Dedifferentiated amniotic fluid mesenchymal stem cell (primary cell): ENCODE measurements around the gene LCNL1.

Experiments used
- DNase-seq: peaks from one replicate; pipeline ENCODE4 v3.0.0-alpha.2; 2016; ENCODE audit errors: extremely low spot score

The LCNL1 gene

GRCh38 chr9:136982232-136983051, at the start of gene LCNL1:
Gene LCNL1 (plus strand): TSS chr9:136982993. CDS start chr9:136983587, 594 bp downstream.
- no peak for DNase-seq

GRCh38 chr9:136934277-136934676, 48.5 kb upstream of the LCNL1 start:
- DNase-seq: no peak

- no peak for DNase-seq
These were observed 47.1 kb upstream of the LCNL1 start for GRCh38 chr9:136935651-136936050.

- DNase-seq: no peak
These were observed 46.1 kb upstream of the LCNL1 start for GRCh38 chr9:136936645-136937170.

- no peak for DNase-seq
These were observed 45.4 kb upstream of the LCNL1 start for GRCh38 chr9:136937186-136938001.

GRCh38 chr9:136939431-136939995, 43.3 kb upstream of the LCNL1 start:
- DNase-seq: no peak

GRCh38 chr9:136939996-136940525, 42.7 kb upstream of the LCNL1 start:
- DNase-seq: no peak

GRCh38 chr9:136940526-136941230, 42.1 kb upstream of the LCNL1 start:
- no peak for DNase-seq

GRCh38 chr9:136941231-136942111, 41.3 kb upstream of the LCNL1 start:
- no peak for DNase-seq

- no peak for DNase-seq
These were observed 40.5 kb upstream of the LCNL1 start for GRCh38 chr9:136942112-136942880.

GRCh38 chr9:136942881-136943230, 39.9 kb upstream of the LCNL1 start:
- DNase-seq: no peak

- DNase-seq: no peak
These were observed 39.2 kb upstream of the LCNL1 start for GRCh38 chr9:136943291-136944211.

- peak; percentile 40 for DNase-seq
These were observed 38.6 kb upstream of the LCNL1 start for GRCh38 chr9:136944212-136944518.

- peak; percentile 89 for DNase-seq
These were observed 38.1 kb upstream of the LCNL1 start, which contains the start of the genes C8G and FBXW5 for GRCh38 chr9:136944519-136945332. Gene C8G (plus strand): TSS chr9:136945243. CDS start chr9:136945321, 78 bp downstream. Gene FBXW5 (minus strand): TSS chr9:136944738. CDS start chr9:136944083, 655 bp downstream.

- DNase-seq: no peak
These were observed 37.2 kb upstream of the LCNL1 start for GRCh38 chr9:136945333-136946227.

- DNase-seq: no peak
These were observed 36.4 kb upstream of the LCNL1 start for GRCh38 chr9:136946228-136947027.
